Peyer's patch (tissue), 4 donors: ENCODE results near the gene ABHD17A.

Experiments
- POLR2A ChIP-seq, 2 donors: fragments of 450-650 bp; IDR thresholded peaks; one replicate each; pipeline ENCODE4 v1.5.1; 2017; ENCODE audit warnings: antibody characterized with exemption in 2 of 2, mild to moderate bottlenecking in 2 of 2, moderate library complexity in 2 of 2
- TF ChIP-seq, protein P1 (sequence below), 6 experiments: fragments of 450-650 bp in 4 of 6; fragments of 200-600 bp in 2 of 6; sonication (generic) in 1 of 6; IDR thresholded peaks; one replicate each; pipeline ENCODE4 v1.5.1; 2017 to 2019; ENCODE audit warnings: antibody characterized with exemption in 6 of 6, mild to moderate bottlenecking in 3 of 6, moderate library complexity in 1 of 6

DNA sequence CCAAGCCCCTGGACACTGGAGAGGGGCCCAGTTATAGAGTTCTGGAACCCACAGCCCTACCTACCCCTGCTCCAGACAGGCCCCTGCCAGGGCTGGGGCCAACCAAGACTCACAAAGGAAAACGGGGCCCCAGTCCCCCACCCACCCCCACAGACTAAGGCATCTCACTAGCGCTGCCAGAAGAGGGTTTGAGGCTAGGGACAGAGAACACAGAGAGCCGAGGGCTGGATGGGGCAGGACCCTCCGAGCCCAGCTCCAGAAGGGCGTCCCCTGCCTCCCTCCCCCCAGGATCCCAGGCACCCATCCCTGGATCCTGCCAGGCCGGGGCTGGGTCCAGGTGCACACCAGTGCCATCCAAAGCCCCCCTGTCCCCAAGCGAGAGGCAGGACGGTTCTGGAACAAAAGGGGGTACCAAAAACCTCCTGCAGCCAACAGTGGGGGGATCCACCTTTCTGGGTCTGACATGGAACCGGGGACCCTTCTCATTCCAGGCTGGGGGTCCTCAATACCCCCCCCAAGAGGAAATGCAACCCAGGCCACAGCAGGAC, 32.6 kb downstream of the ABHD17A start:
- TF ChIP-seq, protein P1, sequence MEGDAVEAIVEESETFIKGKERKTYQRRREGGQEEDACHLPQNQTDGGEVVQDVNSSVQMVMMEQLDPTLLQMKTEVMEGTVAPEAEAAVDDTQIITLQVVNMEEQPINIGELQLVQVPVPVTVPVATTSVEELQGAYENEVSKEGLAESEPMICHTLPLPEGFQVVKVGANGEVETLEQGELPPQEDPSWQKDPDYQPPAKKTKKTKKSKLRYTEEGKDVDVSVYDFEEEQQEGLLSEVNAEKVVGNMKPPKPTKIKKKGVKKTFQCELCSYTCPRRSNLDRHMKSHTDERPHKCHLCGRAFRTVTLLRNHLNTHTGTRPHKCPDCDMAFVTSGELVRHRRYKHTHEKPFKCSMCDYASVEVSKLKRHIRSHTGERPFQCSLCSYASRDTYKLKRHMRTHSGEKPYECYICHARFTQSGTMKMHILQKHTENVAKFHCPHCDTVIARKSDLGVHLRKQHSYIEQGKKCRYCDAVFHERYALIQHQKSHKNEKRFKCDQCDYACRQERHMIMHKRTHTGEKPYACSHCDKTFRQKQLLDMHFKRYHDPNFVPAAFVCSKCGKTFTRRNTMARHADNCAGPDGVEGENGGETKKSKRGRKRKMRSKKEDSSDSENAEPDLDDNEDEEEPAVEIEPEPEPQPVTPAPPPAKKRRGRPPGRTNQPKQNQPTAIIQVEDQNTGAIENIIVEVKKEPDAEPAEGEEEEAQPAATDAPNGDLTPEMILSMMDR (IDR thresholded peaks at IDR 0.05) = no peak
- TF ChIP-seq POLR2A (IDR thresholded peaks at IDR 0.05) = no peak
